ENCODE data around the gene IGSF3.

IGSF3 gene

GRCh38 chr1:116681343-116681899, 13.9 kb upstream of the IGSF3 start:
- Histone ChIP-seq H3K27ac (no peak overlapping the region), H3K36me3 (ENCODE audit: insufficient read depth, low read length) (no peaks in the 10 kb centered on the region), H3K4me3 (no peak overlapping the region), H3K9ac (ENCODE audit: insufficient read length) (no peak overlapping the region), H3K9me3 (ENCODE audit: low read depth, low read length) (no peaks in the 10 kb centered on the region)
- TF ChIP-seq FOXP2 (optimal IDR thresholded peaks at IDR 0.05; ENCODE audit: control extremely low read depth, extremely low read length, insufficient read depth) (no peak), EZH2 (IDR thresholded peaks at IDR 0.05) (no peak), POLR2AphosphoS5 (IDR thresholded peaks at IDR 0.05; ENCODE audit: borderline replicate concordance, low read depth, low read length) (no peak)
- no peak for DNase-seq (ENCODE audit: low read depth, low spot score)

- no peak for TF ChIP-seq FOXP2 (optimal IDR thresholded peaks at IDR 0.05; ENCODE audit: control extremely low read depth, extremely low read length, insufficient read depth)
- no peak for TF ChIP-seq EZH2 (IDR thresholded peaks at IDR 0.05)
- no peak for TF ChIP-seq POLR2AphosphoS5 (IDR thresholded peaks at IDR 0.05; ENCODE audit: borderline replicate concordance, low read depth, low read length)
- Histone ChIP-seq H3K27ac (no peak overlapping the region), H3K36me3 (ENCODE audit: insufficient read depth, low read length) (no peaks in the 10 kb centered on the region), H3K9ac (ENCODE audit: insufficient read length) (no peak overlapping the region), H3K4me3 (no peak overlapping the region), H3K9me3 (ENCODE audit: low read depth, low read length) (no peaks in the 10 kb centered on the region)
- no peak for DNase-seq (ENCODE audit: low read depth, low spot score)
Measured at GRCh38 chr1:116680752-116681151, 13.2 kb upstream of the IGSF3 start.

GRCh38 chr1:116679828-116680628, 12.5 kb upstream of the IGSF3 start:
- no peaks in the 10 kb centered on the region for H3K36me3 ChIP-seq (ENCODE audit: insufficient read depth, low read length)
- TF ChIP-seq FOXP2 (optimal IDR thresholded peaks at IDR 0.05; ENCODE audit: control extremely low read depth, extremely low read length, insufficient read depth) (no peak), POLR2AphosphoS5 (IDR thresholded peaks at IDR 0.05; ENCODE audit: borderline replicate concordance, low read depth, low read length) (no peak)
- no peak overlapping the region for H3K9ac ChIP-seq (ENCODE audit: insufficient read length)
- no peak for DNase-seq (ENCODE audit: low read depth, low spot score)
- H3K9me3 ChIP-seq (ENCODE audit: low read depth, low read length) = no peaks in the 10 kb centered on the region
- H3K4me3 ChIP-seq = no peak overlapping the region
- no peak overlapping the region for H3K27ac ChIP-seq

GRCh38 chr1:116679091-116679827, 11.7 kb upstream of the IGSF3 start:
- H3K9ac ChIP-seq (ENCODE audit: insufficient read length) = peak overlapping the region; percentile 7
- H3K4me3 ChIP-seq = no peak overlapping the region
- TF ChIP-seq EZH2 (IDR thresholded peaks at IDR 0.05) = no peak
- TF ChIP-seq POLR2AphosphoS5 (IDR thresholded peaks at IDR 0.05; ENCODE audit: borderline replicate concordance, low read depth, low read length) = no peak
- no peak for TF ChIP-seq FOXP2 (optimal IDR thresholded peaks at IDR 0.05; ENCODE audit: control extremely low read depth, extremely low read length, insufficient read depth)
- H3K9me3 ChIP-seq (ENCODE audit: low read depth, low read length) = no peaks in the 10 kb centered on the region
- H3K27ac ChIP-seq = peak overlapping the region; percentile 48; the same call in 1 of the 2 replicates
- no peak for DNase-seq (ENCODE audit: low read depth, low spot score)
- no peaks in the 10 kb centered on the region for H3K36me3 ChIP-seq (ENCODE audit: insufficient read depth, low read length)

GRCh38 chr1:116678732-116679090, 11.2 kb upstream of the IGSF3 start:
- no peak overlapping the region for H3K4me3 ChIP-seq
- TF ChIP-seq FOXP2 (optimal IDR thresholded peaks at IDR 0.05; ENCODE audit: control extremely low read depth, extremely low read length, insufficient read depth) (no peak), POLR2AphosphoS5 (IDR thresholded peaks at IDR 0.05; ENCODE audit: borderline replicate concordance, low read depth, low read length) (no peak), EZH2 (IDR thresholded peaks at IDR 0.05) (no peak)
- H3K27ac ChIP-seq = no peak overlapping the region
- no peaks in the 10 kb centered on the region for H3K9me3 ChIP-seq (ENCODE audit: low read depth, low read length)
- no peak for DNase-seq (ENCODE audit: low read depth, low spot score)
- H3K36me3 ChIP-seq (ENCODE audit: insufficient read depth, low read length) = no peaks in the 10 kb centered on the region
- H3K9ac ChIP-seq (ENCODE audit: insufficient read length) = no peak overlapping the region

GRCh38 chr1:116677474-116678062, 10.0 kb upstream of the IGSF3 start:
- H3K4me3 ChIP-seq = no peak overlapping the region
- H3K36me3 ChIP-seq (ENCODE audit: insufficient read depth, low read length) = no peaks in the 10 kb centered on the region
- TF ChIP-seq EZH2 (IDR thresholded peaks at IDR 0.05) (no peak), POLR2AphosphoS5 (IDR thresholded peaks at IDR 0.05; ENCODE audit: borderline replicate concordance, low read depth, low read length) (no peak), FOXP2 (optimal IDR thresholded peaks at IDR 0.05; ENCODE audit: control extremely low read depth, extremely low read length, insufficient read depth) (no peak)
- H3K9ac ChIP-seq (ENCODE audit: insufficient read length) = no peak overlapping the region
- DNase-seq (ENCODE audit: low read depth, low spot score) = no peak
- no peaks in the 10 kb centered on the region for H3K9me3 ChIP-seq (ENCODE audit: low read depth, low read length)
- H3K27ac ChIP-seq = no peak overlapping the region

GRCh38 chr1:116676291-116676690, 8.8 kb upstream of the IGSF3 start:
- no peak for TF ChIP-seq POLR2AphosphoS5 (IDR thresholded peaks at IDR 0.05; ENCODE audit: borderline replicate concordance, low read depth, low read length)
- TF ChIP-seq EZH2 (IDR thresholded peaks at IDR 0.05) = no peak
- no peak for TF ChIP-seq FOXP2 (optimal IDR thresholded peaks at IDR 0.05; ENCODE audit: control extremely low read depth, extremely low read length, insufficient read depth)
- no peak overlapping the region for H3K9ac ChIP-seq (ENCODE audit: insufficient read length)
- no peaks in the 10 kb centered on the region for H3K9me3 ChIP-seq (ENCODE audit: low read depth, low read length)
- no peak overlapping the region for H3K4me3 ChIP-seq
- H3K36me3 ChIP-seq (ENCODE audit: insufficient read depth, low read length) = no peaks in the 10 kb centered on the region
- DNase-seq (ENCODE audit: low read depth, low spot score) = no peak
- H3K27ac ChIP-seq = no peak overlapping the region

GRCh38 chr1:116674751-116675150, 7.2 kb upstream of the IGSF3 start:
- TF ChIP-seq FOXP2 (optimal IDR thresholded peaks at IDR 0.05; ENCODE audit: control extremely low read depth, extremely low read length, insufficient read depth) = no peak
- no peak for TF ChIP-seq EZH2 (IDR thresholded peaks at IDR 0.05)
- TF ChIP-seq POLR2AphosphoS5 (IDR thresholded peaks at IDR 0.05; ENCODE audit: borderline replicate concordance, low read depth, low read length) = no peak
- Histone ChIP-seq H3K36me3 (ENCODE audit: insufficient read depth, low read length) (no peaks in the 10 kb centered on the region), H3K4me3 (no peak overlapping the region), H3K9me3 (ENCODE audit: low read depth, low read length) (no peaks in the 10 kb centered on the region), H3K27ac (no peak overlapping the region), H3K9ac (ENCODE audit: insufficient read length) (no peak overlapping the region)
- no peak for DNase-seq (ENCODE audit: low read depth, low spot score)
